Omental fat pad (tissue), 4 donors: ENCODE data around the gene PRDM11. TPM values are rescaled to one million over a fixed set of nuclear protein-coding genes. Genes with fewer than 3 reads are reported as not detected.
A peak's percentile ranks its signal among the peaks of the same experiment; 100 is the strongest.

Source experiments
- ATAC-seq: fragments of 150-250 bp; one replicate; pipeline ENCODE4 v1.9.1; 2016; ENCODE audit warnings: mild to moderate bottlenecking, moderate library complexity; ENCODE audit not compliant: low FRiP score
- DNase-seq: peaks from one replicate; pipeline ENCODE4 v3.0.0-alpha.2; 2019; ENCODE audit warnings: low spot score
- total RNA-seq, 4 donors: library from RNA; depleted of rRNA; stranded (reverse); fragments of >200 nt; gene quantifications; one replicate each; pipeline ENCODE4 v1.1.0, GENCODE V29; 2016
- TF ChIP-seq, protein P1 (sequence below), 3 donors: fragments of 450-650 bp; IDR thresholded peaks; one replicate each; pipeline ENCODE4 v1.5.1; 2016 to 2017; ENCODE audit warnings: antibody characterized with exemption in 3 of 3, mild to moderate bottlenecking in 3 of 3, moderate library complexity in 2 of 3

Gene PRDM11
- total RNA-seq, 4 donors from 2014 or later: 7.0 to 15.6 (median 10.7) TPM

GRCh38 chr11:45188127-45188526 is 41.7 kb downstream of the PRDM11 start:
- TF ChIP-seq, protein P1, sequence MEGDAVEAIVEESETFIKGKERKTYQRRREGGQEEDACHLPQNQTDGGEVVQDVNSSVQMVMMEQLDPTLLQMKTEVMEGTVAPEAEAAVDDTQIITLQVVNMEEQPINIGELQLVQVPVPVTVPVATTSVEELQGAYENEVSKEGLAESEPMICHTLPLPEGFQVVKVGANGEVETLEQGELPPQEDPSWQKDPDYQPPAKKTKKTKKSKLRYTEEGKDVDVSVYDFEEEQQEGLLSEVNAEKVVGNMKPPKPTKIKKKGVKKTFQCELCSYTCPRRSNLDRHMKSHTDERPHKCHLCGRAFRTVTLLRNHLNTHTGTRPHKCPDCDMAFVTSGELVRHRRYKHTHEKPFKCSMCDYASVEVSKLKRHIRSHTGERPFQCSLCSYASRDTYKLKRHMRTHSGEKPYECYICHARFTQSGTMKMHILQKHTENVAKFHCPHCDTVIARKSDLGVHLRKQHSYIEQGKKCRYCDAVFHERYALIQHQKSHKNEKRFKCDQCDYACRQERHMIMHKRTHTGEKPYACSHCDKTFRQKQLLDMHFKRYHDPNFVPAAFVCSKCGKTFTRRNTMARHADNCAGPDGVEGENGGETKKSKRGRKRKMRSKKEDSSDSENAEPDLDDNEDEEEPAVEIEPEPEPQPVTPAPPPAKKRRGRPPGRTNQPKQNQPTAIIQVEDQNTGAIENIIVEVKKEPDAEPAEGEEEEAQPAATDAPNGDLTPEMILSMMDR (IDR thresholded peaks at IDR 0.05): no peak
- DNase-seq: no peak
- no peak for ATAC-seq

- DNase-seq (no peak), ATAC-seq (no peak)
- TF ChIP-seq, protein P1 (IDR thresholded peaks at IDR 0.05): no peak
Observed at GRCh38 chr11:45189230-45189629, 42.8 kb downstream of the PRDM11 start.

DNA sequence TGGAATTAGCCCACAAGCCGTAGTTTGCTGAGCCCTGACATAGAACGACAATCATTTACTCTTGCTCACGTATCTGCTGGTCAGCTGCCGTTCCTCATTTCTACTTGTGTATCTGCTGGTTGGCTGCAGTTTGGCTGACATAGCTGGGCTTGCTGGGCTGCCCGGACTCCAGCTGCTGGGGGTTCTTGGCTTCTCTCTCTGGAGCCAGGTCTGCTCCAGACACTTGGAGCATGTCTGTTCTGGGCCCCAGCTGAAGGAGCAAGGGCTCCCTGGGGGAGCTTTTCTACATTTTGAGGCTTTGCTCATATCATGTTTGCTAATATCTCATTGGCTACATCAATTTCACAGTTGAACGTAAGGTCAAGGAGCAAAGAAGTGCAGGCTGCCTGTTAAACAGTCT is 47.3 kb downstream of the PRDM11 start:
- ATAC-seq (no peak), DNase-seq (no peak)
- TF ChIP-seq, protein P1 (IDR thresholded peaks at IDR 0.05): no peak

- ATAC-seq: no peak
- TF ChIP-seq, protein P1 (IDR thresholded peaks at IDR 0.05): no peak
- no peak for DNase-seq
Observed at GRCh38 chr11:45204761-45205160, 58.3 kb downstream of the PRDM11 start.

DNA sequence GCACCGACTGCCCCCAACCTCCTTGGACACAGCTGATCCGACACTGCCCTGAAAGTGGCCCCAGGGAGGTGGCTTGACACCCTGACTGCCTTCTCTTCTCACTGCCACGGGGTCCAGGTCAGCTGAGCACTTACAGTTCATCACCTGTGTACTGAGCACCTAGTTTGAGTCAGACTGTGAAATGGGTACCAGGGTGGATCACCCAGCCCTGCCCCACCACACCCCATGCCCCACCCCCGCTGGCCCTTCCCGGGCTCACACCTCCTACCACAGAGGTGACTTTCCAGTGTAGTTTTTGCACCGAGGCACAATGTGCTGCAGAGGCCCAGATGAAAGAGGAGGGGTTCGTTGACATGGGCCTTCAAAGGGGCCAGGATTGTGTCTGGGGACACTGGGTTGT is 59.5 kb downstream of the PRDM11 start:
- TF ChIP-seq, protein P1 (IDR thresholded peaks at IDR 0.05): no peak
- ATAC-seq: no peak
- DNase-seq: no peak

DNA sequence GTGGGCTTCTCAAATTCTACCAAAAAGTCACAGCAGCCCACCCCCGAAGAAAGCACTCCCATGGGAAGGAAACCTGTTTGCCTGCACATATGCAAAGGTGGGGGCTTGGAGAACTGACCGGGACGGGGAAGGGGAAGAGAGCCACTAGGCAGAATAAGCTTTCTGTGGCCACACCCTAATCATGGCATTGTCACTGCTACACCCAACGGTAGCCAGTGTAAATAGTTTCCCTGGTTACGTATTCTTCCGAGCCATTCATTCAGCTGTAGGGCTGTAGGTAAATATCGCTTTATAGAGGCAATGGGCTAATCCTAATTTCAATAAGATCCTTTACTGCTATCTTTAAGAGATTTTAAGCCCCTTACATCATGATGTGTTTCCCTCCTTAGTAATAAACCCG is 61.7 kb downstream of the PRDM11 start:
- TF ChIP-seq, protein P1 (IDR thresholded peaks at IDR 0.05): no peak
- ATAC-seq (no peak), DNase-seq (no peak)

- TF ChIP-seq, protein P1 (IDR thresholded peaks at IDR 0.05): no peak
- ATAC-seq (peak; percentile 19), DNase-seq (no peak)
Observed at GRCh38 chr11:45209000-45209879, 62.8 kb downstream of the PRDM11 start.
